NT2/D1 (cell line): Measurements from ENCODE around the gene TRIM71.
"Not testable (repeated sequence)": the region's sequence is repeated elsewhere in the genome, so short reads cannot be mapped to it uniquely, and the experiment has no call there.

Experiments used
- DNase-seq: peaks from one replicate; pipeline ENCODE4 v3.0.0-alpha.2; 2011; ENCODE audit warnings: low read depth, low spot score
- H3K27me3 ChIP-seq: 2 replicates; pipeline ENCODE4 v1.6.0; 2011; ENCODE audit warnings: mild to moderate bottlenecking; ENCODE audit not compliant: insufficient read length, insufficient read depth
- H3K36me3 ChIP-seq: 2 replicates; pipeline ENCODE4 v1.6.1; 2011; ENCODE audit warnings: mild to moderate bottlenecking, low read length, mixed read lengths; ENCODE audit not compliant: insufficient read depth, insufficient read length
- H3K4me1 ChIP-seq: 2 replicates; pipeline ENCODE4 v1.5.1; 2011; ENCODE audit not compliant: insufficient read depth, insufficient read length
- H3K4me3 ChIP-seq: 2 replicates; pipeline ENCODE4 v1.5.1; 2011; ENCODE audit warnings: low read depth; ENCODE audit not compliant: insufficient read length
- H3K9ac ChIP-seq: 2 replicates; pipeline ENCODE4 v1.6.0; 2011; ENCODE audit warnings: low read depth; ENCODE audit not compliant: insufficient read length
- H3K9me3 ChIP-seq: 2 replicates; pipeline ENCODE4 v1.5.1; 2011; ENCODE audit warnings: mild to moderate bottlenecking, low read length; ENCODE audit not compliant: insufficient read depth
- SUZ12 ChIP-seq: IDR thresholded peaks from 2 replicates; pipeline ENCODE4 v1.6.1; 2011; ENCODE audit not compliant: insufficient read length, insufficient read depth; ENCODE audit errors: extremely low read depth
- YY1 ChIP-seq: IDR thresholded peaks from 2 replicates; pipeline ENCODE4 v1.6.1; 2011; ENCODE audit not compliant: insufficient read length, insufficient read depth
- ZNF274 ChIP-seq: IDR thresholded peaks from 2 replicates; pipeline ENCODE4 v1.6.1; 2011; ENCODE audit warnings: mild to moderate bottlenecking, low read depth, low read length

The TRIM71 gene

DNA sequence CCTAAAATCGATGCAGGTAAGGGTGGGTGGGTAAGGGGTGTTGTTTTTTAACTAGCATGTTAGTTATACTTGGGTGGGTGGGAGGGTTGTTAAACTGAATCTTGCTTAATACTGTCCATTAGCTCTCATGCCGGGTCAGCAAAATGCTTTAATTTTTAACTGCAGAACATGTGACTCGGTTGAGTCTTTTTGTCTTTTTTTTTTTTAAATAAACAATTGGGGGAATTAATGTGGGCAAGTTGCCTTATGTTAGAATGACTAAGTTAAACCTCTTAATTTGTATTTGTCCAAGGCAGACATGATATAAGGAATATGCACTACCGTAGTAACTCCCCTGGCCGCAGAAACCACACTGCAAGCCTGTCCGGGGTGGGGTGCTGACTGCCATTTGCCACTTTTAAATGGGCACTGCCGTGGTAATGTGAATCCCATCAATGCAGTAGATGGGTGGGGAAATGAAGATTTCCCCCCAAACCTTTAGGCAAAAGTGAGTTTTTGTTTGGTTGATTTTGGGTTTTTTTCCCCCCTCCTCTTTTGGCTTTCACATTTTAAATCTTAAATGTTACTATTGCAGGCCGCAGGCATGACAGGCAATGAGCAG is 79.3 kb downstream of the TRIM71 start:
- Histone ChIP-seq H3K4me3 (no peak overlapping the region), H3K4me1 (no peaks in the 10 kb centered on the region), H3K36me3 (peaks cover 38% of the 10 kb centered on the region), H3K9me3 (no peaks in the 10 kb centered on the region), H3K9ac (no peak overlapping the region), H3K27me3 (no peaks in the 10 kb centered on the region)
- DNase-seq, result no peak
- TF ChIP-seq SUZ12 (no peak), ZNF274 (no peak), YY1 (no peak)

DNA sequence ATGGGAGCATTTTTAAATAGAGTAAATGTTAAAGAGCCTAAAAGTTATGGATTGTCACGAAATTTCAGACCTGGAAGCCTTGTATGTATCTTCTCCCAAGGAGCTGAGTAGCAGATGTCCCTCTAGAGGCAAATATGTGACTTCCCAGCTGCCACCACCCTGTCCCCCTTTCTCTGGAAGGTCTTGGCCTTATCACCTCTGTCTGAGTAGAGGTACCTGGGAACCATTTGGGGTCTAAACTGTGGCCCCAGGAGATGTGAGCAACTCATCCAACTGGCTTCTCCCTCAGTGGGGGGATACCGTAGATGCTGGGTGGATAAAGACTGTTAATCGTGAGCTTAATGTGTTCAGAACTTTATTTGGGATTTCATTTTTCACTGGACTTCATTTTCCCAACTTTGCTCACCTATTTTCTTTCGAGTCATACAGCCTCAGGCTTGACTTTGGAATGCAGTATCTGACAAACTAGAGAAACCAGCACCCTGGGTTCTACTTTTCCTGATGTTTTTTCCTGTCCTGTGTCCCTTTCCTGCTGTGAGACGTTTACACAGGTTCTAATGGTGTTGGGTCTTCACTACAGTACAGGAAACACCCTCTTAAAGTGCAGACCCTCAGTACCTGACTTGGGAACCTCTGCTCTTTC is 80.3 kb downstream of the TRIM71 start:
- Histone ChIP-seq H3K36me3 (peaks cover 31% of the 10 kb centered on the region), H3K4me1 (no peaks in the 10 kb centered on the region), H3K4me3 (no peak overlapping the region), H3K9me3 (no peaks in the 10 kb centered on the region), H3K27me3 (no peaks in the 10 kb centered on the region), H3K9ac (no peak overlapping the region)
- DNase-seq, result no peak
- TF ChIP-seq ZNF274, result no peak
- no peak for TF ChIP-seq YY1
- TF ChIP-seq SUZ12, result no peak

DNA sequence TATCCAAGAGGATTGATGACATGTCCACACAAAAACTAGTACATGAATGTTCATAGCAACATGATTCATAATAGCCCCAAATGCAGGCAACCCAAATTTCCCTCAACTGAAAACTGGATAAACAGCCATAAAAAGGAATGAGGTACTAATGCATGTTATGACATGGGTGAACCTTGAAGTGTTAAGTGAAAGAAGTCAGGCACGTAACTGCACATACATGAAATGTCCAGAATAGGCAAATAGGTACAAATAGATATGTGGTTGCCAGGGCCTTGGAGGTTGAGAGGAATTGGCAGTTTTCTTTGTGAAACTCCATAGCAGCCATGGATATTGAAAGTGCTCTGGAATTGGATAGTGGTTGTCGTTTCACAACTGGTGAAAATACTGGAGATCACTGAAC is 81.5 kb downstream of the TRIM71 start:
- DNase-seq, result no peak
- Histone ChIP-seq H3K36me3 (peaks cover 21% of the 10 kb centered on the region), H3K27me3 (no peaks in the 10 kb centered on the region), H3K9ac (no peak overlapping the region), H3K9me3 (no peaks in the 10 kb centered on the region), H3K4me3 (no peak overlapping the region), H3K4me1 (no peaks in the 10 kb centered on the region)
- TF ChIP-seq YY1 (no peak), SUZ12 (no peak), ZNF274 (no peak)

DNA sequence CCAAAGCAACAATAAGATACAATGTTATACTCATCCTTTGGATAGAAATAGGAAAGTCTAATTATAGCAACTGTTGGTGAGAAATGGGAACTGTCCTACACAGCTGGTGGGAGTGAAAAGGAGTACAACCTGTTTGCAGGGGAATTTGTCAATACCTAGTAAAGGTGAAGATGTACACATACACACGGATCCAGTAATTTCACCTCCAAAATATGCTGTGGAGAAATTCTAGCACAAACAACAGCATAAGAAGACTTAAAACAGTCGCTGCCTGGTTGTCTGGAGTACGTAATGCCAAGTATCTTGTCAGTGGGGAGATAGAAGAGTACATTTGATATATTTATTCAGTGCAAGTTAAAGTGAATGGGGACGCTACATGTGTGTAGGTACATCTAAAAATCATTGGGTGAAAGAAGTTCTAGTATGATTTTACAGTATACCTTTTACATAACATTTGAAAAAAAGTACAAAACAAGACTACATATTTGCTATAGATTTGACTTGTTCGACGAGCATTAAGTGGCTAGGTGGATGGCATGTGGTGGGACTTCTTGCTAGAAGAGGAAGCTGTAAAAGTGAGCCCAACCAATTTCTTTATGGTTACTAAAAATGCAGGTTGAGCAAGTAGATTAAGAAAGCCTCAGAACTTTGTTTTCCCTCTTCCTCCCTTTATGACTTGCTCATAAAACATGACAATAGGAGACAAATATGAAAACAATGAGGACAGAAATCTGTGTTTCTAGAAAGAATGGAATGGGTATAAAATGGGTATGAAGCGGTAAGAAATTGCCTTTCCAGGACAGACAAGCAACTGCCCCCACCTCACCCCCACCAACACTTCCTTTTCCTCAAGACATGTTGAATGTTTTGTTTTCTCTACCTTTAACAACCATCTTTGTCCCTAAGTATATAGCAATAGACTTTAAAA is 83.5 kb downstream of the TRIM71 start:
- H3K9ac ChIP-seq, result no peak overlapping the region
- H3K27me3 ChIP-seq, result no peaks in the 10 kb centered on the region
- peaks cover 6% of the 10 kb centered on the region for H3K36me3 ChIP-seq
- DNase-seq, result no peak
- H3K4me3 ChIP-seq, result no peak overlapping the region
- TF ChIP-seq ZNF274 (no peak), SUZ12 (no peak), YY1 (no peak)
- H3K9me3 ChIP-seq, result no peaks in the 10 kb centered on the region
- no peaks in the 10 kb centered on the region for H3K4me1 ChIP-seq

DNA sequence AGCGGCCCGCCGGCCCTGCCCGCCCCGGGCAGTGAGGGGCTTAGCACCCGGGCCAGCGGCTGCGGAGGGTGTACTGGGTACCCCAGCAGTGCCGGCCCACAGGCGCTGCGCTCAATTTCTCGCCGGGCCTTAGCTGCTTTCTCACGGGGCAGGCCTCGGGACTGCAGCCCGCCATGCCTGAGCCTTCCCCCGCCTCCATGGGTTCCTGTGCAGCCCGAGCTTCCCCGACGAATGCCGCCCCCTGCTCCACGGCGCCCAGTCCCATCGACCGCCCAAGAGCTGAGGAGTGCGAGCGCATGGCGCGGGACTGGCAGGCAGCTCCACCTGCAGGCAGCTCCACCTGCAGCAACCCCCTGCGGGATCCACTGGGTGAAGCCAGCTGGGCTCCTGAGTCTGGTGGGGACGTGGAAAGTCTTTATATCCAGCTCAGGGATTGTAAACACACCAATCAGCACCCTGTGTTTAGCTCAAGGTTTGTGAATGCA is 85.1 kb downstream of the TRIM71 start:
- H3K27me3 ChIP-seq, H3K4me1 ChIP-seq, DNase-seq, H3K9ac ChIP-seq, H3K4me3 ChIP-seq, H3K9me3 ChIP-seq, H3K36me3 ChIP-seq: not testable (repeated sequence)

DNA sequence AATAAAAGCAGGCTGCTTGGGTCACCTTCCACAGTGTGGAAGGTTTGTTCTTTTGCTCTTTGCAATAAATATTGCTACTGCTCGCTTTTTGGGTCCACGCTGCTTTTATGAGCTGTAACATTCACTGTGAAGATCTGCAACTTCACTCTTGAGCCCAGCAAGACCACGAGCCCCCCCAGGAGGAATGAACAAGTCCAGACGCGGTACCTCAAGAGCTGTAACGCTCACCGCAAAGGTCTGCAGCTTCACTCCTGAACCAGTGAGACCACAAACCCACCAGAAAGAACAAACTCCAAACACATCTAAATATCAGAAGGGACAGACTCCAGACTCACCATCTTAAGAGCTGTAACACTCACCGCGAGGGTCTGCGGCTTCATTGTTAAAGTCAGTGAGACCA is 86.2 kb downstream of the TRIM71 start:
- H3K4me3 ChIP-seq, result no peak overlapping the region
- H3K9ac ChIP-seq, result no peak overlapping the region
- TF ChIP-seq SUZ12 (no peak), ZNF274 (no peak), YY1 (no peak)
- no peak for DNase-seq
- no peaks in the 10 kb centered on the region for H3K27me3 ChIP-seq
- no peaks in the 10 kb centered on the region for H3K9me3 ChIP-seq
- no peaks in the 10 kb centered on the region for H3K4me1 ChIP-seq
- H3K36me3 ChIP-seq, result peaks cover 1% of the 10 kb centered on the region

DNA sequence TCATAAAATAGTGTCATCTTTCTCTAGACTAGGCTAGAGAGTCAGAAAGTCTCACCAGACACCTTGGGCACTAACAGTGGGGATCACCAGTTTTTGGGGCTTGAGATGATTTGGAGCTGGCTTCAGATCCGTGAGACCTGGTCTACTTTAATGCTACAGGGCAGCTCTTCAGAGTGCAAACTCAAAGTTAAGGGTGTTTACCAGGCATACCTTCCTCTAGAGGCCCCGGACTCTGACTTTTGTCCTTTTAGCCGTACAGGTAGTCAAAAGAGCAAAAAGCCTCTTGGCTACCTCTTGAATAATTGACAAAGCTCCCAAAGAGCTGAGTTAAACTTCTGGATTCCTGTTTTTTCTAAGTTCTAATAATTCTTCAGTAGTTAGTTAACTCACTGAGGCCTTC is 92.2 kb downstream of the TRIM71 start:
- H3K36me3 ChIP-seq, result no peaks in the 10 kb centered on the region
- DNase-seq, result no peak
- no peaks in the 10 kb centered on the region for H3K27me3 ChIP-seq
- no peak overlapping the region for H3K9ac ChIP-seq
- no peak for TF ChIP-seq YY1
- TF ChIP-seq ZNF274, result no peak
- no peak for TF ChIP-seq SUZ12
- H3K9me3 ChIP-seq, result no peaks in the 10 kb centered on the region
- H3K4me3 ChIP-seq, result no peak overlapping the region
- H3K4me1 ChIP-seq, result no peaks in the 10 kb centered on the region
